ENCODE results near the gene PTPN2.

The PTPN2 gene

DNA sequence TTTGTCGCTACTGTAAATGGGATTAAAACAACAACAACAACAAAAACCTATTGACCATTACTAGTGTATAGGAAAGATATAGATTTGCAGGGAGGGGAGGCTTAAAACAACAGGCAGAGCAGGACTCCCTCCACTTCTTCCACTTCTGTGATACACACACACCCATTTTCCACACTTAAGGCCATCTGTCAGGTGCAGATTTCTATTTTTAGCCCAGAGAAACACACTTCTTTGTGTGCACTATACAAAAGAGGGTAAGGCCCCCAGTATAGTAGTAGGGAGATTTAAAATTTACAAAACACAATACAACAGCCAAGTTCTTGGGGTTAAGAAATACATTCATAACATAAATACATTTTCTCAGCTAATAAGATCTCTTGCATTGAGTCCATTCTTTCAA, 22.4 kb downstream of the PTPN2 start:
- in situ Hi-C loops (cut with HindIII; ENCODE audit: low sequenced_read_pairs): no loop called here
- H3K4me3 ChIP-seq (ENCODE audit: low read depth, low read length): no peak overlapping the region
- DNase-seq (ENCODE audit: low read depth): no peak
- TF ChIP-seq CTCF (IDR thresholded peaks at IDR 0.05; ENCODE audit: low read depth, low read length, missing control alignments): no peak

- TF ChIP-seq CTCF (IDR thresholded peaks at IDR 0.05; ENCODE audit: low read depth, low read length, missing control alignments): no peak
- no peak for DNase-seq (ENCODE audit: low read depth)
- H3K4me3 ChIP-seq (ENCODE audit: low read depth, low read length): no peak overlapping the region
- in situ Hi-C loops (cut with HindIII; ENCODE audit: low sequenced_read_pairs): no loop called here
These were observed 23.5 kb downstream of the PTPN2 start for GRCh38 chr18:12860530-12860929.

DNA sequence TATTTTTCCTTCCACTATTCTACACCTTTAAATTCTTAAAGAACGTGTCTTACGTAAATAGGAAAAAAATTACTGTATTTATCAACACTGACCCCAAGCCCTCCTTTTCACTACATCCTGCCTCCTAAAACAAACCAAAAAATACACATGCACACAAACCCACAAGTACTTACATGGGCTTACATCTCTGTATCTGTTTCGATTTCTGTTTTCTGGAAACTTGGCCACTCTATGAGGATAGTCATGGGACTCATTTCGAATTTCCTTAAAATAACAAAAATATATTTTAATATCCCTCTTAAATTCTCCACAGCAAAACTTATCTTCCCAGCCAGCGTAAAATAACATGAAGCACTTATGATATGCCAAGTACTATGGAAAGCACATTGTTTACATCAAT, 25.0 kb downstream of the PTPN2 start:
- no peak overlapping the region for H3K4me3 ChIP-seq (ENCODE audit: low read depth, low read length)
- TF ChIP-seq CTCF (IDR thresholded peaks at IDR 0.05; ENCODE audit: low read depth, low read length, missing control alignments): no peak
- DNase-seq (ENCODE audit: low read depth): no peak
- in situ Hi-C loops (cut with HindIII; ENCODE audit: low sequenced_read_pairs): no loop called here

GRCh38 chr18:12857991-12858544, 26.0 kb downstream of the PTPN2 start:
- in situ Hi-C loops (cut with HindIII; ENCODE audit: low sequenced_read_pairs): no loop called here
- no peak overlapping the region for H3K4me3 ChIP-seq (ENCODE audit: low read depth, low read length)
- no peak for DNase-seq (ENCODE audit: low read depth)
- no peak for TF ChIP-seq CTCF (IDR thresholded peaks at IDR 0.05; ENCODE audit: low read depth, low read length, missing control alignments)

DNA sequence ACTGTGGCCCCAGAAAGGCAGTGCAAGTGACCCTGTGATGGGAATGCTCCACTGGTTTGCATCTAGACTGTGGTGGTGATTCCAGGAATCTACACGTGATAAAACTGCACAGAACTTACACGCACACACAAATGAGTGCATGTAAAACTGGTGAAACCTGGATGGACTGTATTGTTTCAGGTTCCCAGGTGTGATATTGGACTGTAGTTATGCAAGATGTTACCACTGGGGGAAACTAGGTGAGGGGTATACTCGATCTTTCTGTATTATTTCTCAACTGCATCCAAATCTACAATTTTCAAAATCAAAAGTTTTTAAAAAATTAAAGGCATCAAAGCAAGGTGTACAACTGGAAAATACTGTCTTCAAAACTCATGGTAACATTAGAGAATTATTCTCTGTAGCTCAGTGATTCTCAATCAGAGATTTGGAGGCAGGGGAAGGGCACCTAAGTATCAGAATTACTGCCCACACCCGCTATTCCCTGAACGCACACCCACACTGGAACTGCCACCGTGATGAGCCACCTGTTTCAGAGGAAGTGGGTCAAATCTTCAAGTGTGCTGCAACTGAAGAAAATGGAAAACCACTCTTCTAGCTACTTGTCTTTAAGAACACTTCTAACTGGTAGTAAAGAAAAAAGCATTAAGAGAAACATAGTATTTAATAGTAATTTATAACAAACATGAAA, 26.7 kb downstream of the PTPN2 start:
- in situ Hi-C loops (cut with HindIII; ENCODE audit: low sequenced_read_pairs): no loop called here
- no peak for TF ChIP-seq CTCF (IDR thresholded peaks at IDR 0.05; ENCODE audit: low read depth, low read length, missing control alignments)
- no peak for DNase-seq (ENCODE audit: low read depth)
- H3K4me3 ChIP-seq (ENCODE audit: low read depth, low read length): no peak overlapping the region

- TF ChIP-seq CTCF (IDR thresholded peaks at IDR 0.05; ENCODE audit: low read depth, low read length, missing control alignments): no peak
- in situ Hi-C loops (cut with HindIII; ENCODE audit: low sequenced_read_pairs): no loop called here
- DNase-seq (ENCODE audit: low read depth): no peak
- H3K4me3 ChIP-seq (ENCODE audit: low read depth, low read length): no peak overlapping the region
These were observed 28.1 kb downstream of the PTPN2 start for GRCh38 chr18:12855916-12856315.
